NK-92 treated with Interleukin-12 subunit alpha and Interleukin-12 subunit beta, amount 100 ng/mL, for 24 hours (cell line): ENCODE measurements around the gene PGLYRP3.
"Not testable (repeated sequence)": the region's sequence is repeated elsewhere in the genome, so short reads cannot be mapped to it uniquely, and the experiment has no call there.

ENCODE experiments used
- DNase-seq: peaks from one replicate; lab custom pipeline; 2025; lab: John Stamatoyannopoulos, UW

Gene PGLYRP3

GRCh38 chr1:153348511-153349362 is 36.0 kb upstream of the PGLYRP3 start, which contains the start of gene PGLYRP4:
TSS of gene PGLYRP4 (minus strand) at chr1:153348841. CDS start at chr1:153347932, 909 bp downstream.
- DNase-seq = no peak

GRCh38 chr1:153347856-153348255 is 35.1 kb upstream of the PGLYRP3 start:
- no peak for DNase-seq

GRCh38 chr1:153347049-153347448 is 34.3 kb upstream of the PGLYRP3 start:
- not testable (repeated sequence) for DNase-seq

- DNase-seq = no peak
These were observed 33.4 kb upstream of the PGLYRP3 start for GRCh38 chr1:153346077-153346723.

- no peak for DNase-seq
These were observed 32.7 kb upstream of the PGLYRP3 start for GRCh38 chr1:153345187-153346076.

GRCh38 chr1:153344718-153345025 is 31.9 kb upstream of the PGLYRP3 start:
- no peak for DNase-seq

- DNase-seq = no peak
These were observed 31.3 kb upstream of the PGLYRP3 start for GRCh38 chr1:153343811-153344717.

GRCh38 chr1:153343040-153343681 is 30.4 kb upstream of the PGLYRP3 start:
- no peak for DNase-seq

GRCh38 chr1:153342178-153342577 is 29.4 kb upstream of the PGLYRP3 start:
- no peak for DNase-seq

GRCh38 chr1:153341431-153341934 is 28.7 kb upstream of the PGLYRP3 start:
- no peak for DNase-seq

GRCh38 chr1:153340356-153340755 is 27.6 kb upstream of the PGLYRP3 start:
- no peak for DNase-seq

GRCh38 chr1:153339802-153340201 is 27.1 kb upstream of the PGLYRP3 start:
- DNase-seq = no peak

- DNase-seq = no peak
These were observed 25.5 kb upstream of the PGLYRP3 start for GRCh38 chr1:153337980-153338853.

GRCh38 chr1:153336650-153337049 is 23.9 kb upstream of the PGLYRP3 start:
- no peak for DNase-seq

GRCh38 chr1:153333902-153334301 is 21.1 kb upstream of the PGLYRP3 start:
- DNase-seq = no peak

- DNase-seq = no peak
These were observed 12.2 kb upstream of the PGLYRP3 start for GRCh38 chr1:153324912-153325311.

- no peak for DNase-seq
These were observed 9.8 kb upstream of the PGLYRP3 start for GRCh38 chr1:153322568-153322967.

- not testable (repeated sequence) for DNase-seq
These were observed 5.4 kb upstream of the PGLYRP3 start for GRCh38 chr1:153318145-153318544.

- not testable (repeated sequence) for DNase-seq
These were observed 3.3 kb upstream of the PGLYRP3 start for GRCh38 chr1:153316013-153316412.

- not testable (repeated sequence) for DNase-seq
These were observed 1.6 kb upstream of the PGLYRP3 start for GRCh38 chr1:153314388-153314787.
